ENCODE measurements around the gene NSG2. TPM values are rescaled to one million over a fixed set of nuclear protein-coding genes. Genes with fewer than 3 reads are reported as not detected.

The NSG2 gene
- total RNA-seq, 4 donors from 2014 or later, result 3.4 to 5.4 (median 3.9) TPM

- intact Hi-C loops (cut with DNase I), result loop anchor here (10.0 kb wide), 1 partner anchor 267 kb away; no protein-coding TSS in a partner anchor
- Histone ChIP-seq H3K4me1 (no peaks in the 10 kb centered on the region), H3K27ac (replicated peaks in 1 of 4) (no peak overlapping the region), H3K27me3 (peaks cover 0 to 20% (median 0%) of the 10 kb centered on the region in 4 donors), H3K36me3 (no peaks in the 10 kb centered on the region), H3K9me3 (no peaks in the 10 kb centered on the region), H3K4me3 (no peak overlapping the region)
- DNase-seq (ENCODE audit: extremely low spot score), result no peak
- WGBS, result 72% methylated on average over 4 of the region's 4 CpGs
- TF ChIP-seq EP300 (IDR thresholded peaks at IDR 0.05) (no peak), POLR2A (IDR thresholded peaks at IDR 0.05; ENCODE audit: low read depth) (no peak), POLR2AphosphoS5 (IDR thresholded peaks at IDR 0.05) (no peak), CTCF (IDR thresholded peaks at IDR 0.05) (no peak)
Measured at GRCh38 chr5:174047472-174048099, 2.1 kb downstream of the NSG2 start.

DNA sequence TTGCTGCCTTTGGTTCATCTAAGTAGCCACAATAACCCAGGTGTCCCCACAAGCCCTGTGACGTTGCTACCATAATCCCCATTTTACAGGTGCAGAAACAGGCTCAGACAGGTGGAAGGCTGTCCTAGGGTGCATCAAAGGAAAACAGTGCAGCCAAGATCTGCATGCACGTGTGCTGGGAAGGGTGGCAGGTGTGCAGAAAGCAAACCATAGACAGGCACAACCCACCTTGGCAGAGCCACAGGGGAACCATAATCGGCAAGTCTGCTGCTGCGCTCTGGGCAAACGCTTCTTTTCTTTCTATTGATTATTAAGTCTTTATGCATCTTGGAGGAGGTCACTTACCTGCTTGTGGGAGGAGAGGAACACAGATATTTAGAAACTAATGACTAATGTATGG lies 7.1 kb downstream of the NSG2 start:
- no peak for DNase-seq (ENCODE audit: extremely low spot score)
- TF ChIP-seq POLR2A (IDR thresholded peaks at IDR 0.05; ENCODE audit: low read depth), result no peak
- TF ChIP-seq POLR2AphosphoS5 (IDR thresholded peaks at IDR 0.05), result no peak
- TF ChIP-seq CTCF (IDR thresholded peaks at IDR 0.05), result no peak
- TF ChIP-seq EP300 (IDR thresholded peaks at IDR 0.05), result no peak
- H3K9me3 ChIP-seq, result no peaks in the 10 kb centered on the region
- intact Hi-C loops (cut with DNase I), result no loop called here
- peaks cover 0 to 20% (median 0%) of the 10 kb centered on the region in 4 donors for H3K27me3 ChIP-seq
- WGBS, result 86% methylated on average over 5 of the region's 5 CpGs
- H3K27ac ChIP-seq (replicated peaks in 1 of 4), result no peak overlapping the region
- no peaks in the 10 kb centered on the region for H3K36me3 ChIP-seq
- no peaks in the 10 kb centered on the region for H3K4me1 ChIP-seq
- H3K4me3 ChIP-seq, result no peak overlapping the region

- Histone ChIP-seq H3K36me3 (no peaks in the 10 kb centered on the region), H3K27me3 (peaks cover 0 to 17% (median 0%) of the 10 kb centered on the region in 4 donors), H3K27ac (replicated peaks in 1 of 4) (no peak overlapping the region), H3K9me3 (no peaks in the 10 kb centered on the region), H3K4me1 (no peaks in the 10 kb centered on the region), H3K4me3 (no peak overlapping the region)
- WGBS, result 93% methylated on average over 3 of the region's 3 CpGs
- intact Hi-C loops (cut with DNase I), result no loop called here
- TF ChIP-seq POLR2AphosphoS5 (IDR thresholded peaks at IDR 0.05) (no peak), POLR2A (IDR thresholded peaks at IDR 0.05; ENCODE audit: low read depth) (no peak), CTCF (IDR thresholded peaks at IDR 0.05) (no peak), EP300 (IDR thresholded peaks at IDR 0.05) (no peak)
- DNase-seq (ENCODE audit: extremely low spot score), result no peak
Measured at GRCh38 chr5:174053905-174054304, 8.4 kb downstream of the NSG2 start.

GRCh38 chr5:174056064-174056847 lies 10.8 kb downstream of the NSG2 start:
- Histone ChIP-seq H3K4me1 (no peaks in the 10 kb centered on the region), H3K27ac (replicated peaks in 1 of 4) (no peak overlapping the region), H3K9me3 (peaks cover 0 to 10% (median 3%) of the 10 kb centered on the region in 4 donors), H3K4me3 (no peak overlapping the region), H3K36me3 (no peaks in the 10 kb centered on the region), H3K27me3 (peaks cover 0 to 3% (median 0%) of the 10 kb centered on the region in 4 donors)
- DNase-seq (ENCODE audit: extremely low spot score), result no peak
- TF ChIP-seq CTCF (IDR thresholded peaks at IDR 0.05) (no peak), POLR2AphosphoS5 (IDR thresholded peaks at IDR 0.05) (no peak), EP300 (IDR thresholded peaks at IDR 0.05) (no peak), POLR2A (IDR thresholded peaks at IDR 0.05; ENCODE audit: low read depth) (no peak)
- 71% methylated on average over 4 of the region's 4 CpGs for WGBS
- intact Hi-C loops (cut with DNase I), result no loop called here

Data from esophagus muscularis mucosa (tissue), 4 donors.